ENCODE results near the gene COPS9.

COPS9 gene

GRCh38 chr2:240138254-240138984, 2.3 kb upstream of the COPS9 start:
- Histone ChIP-seq H3K4me3 (IDR thresholded peaks at IDR 0.05; ENCODE audit: insufficient read depth, low read depth, low read length) (no peak overlapping the region), H4K20me1 (ENCODE audit: insufficient read depth) (no peaks in the 10 kb centered on the region), H3K4me2 (no peak overlapping the region), H3K9ac (no peak overlapping the region), H3K27ac (no peak overlapping the region), H3K79me2 (ENCODE audit: insufficient read depth, low read depth) (peaks cover 15% of the 10 kb centered on the region), H3K4me1 (ENCODE audit: low read depth, poor library complexity, severe bottlenecking) (peaks cover 4% of the 10 kb centered on the region), H2AFZ (ENCODE audit: low read depth) (no peak overlapping the region), H3K27me3 (ENCODE audit: insufficient read depth, low read depth) (peaks cover 13% of the 10 kb centered on the region; the same call in 1 of the 2 replicates), H3K36me3 (ENCODE audit: insufficient read depth) (no peaks in the 10 kb centered on the region)
- TF ChIP-seq, protein P1, sequence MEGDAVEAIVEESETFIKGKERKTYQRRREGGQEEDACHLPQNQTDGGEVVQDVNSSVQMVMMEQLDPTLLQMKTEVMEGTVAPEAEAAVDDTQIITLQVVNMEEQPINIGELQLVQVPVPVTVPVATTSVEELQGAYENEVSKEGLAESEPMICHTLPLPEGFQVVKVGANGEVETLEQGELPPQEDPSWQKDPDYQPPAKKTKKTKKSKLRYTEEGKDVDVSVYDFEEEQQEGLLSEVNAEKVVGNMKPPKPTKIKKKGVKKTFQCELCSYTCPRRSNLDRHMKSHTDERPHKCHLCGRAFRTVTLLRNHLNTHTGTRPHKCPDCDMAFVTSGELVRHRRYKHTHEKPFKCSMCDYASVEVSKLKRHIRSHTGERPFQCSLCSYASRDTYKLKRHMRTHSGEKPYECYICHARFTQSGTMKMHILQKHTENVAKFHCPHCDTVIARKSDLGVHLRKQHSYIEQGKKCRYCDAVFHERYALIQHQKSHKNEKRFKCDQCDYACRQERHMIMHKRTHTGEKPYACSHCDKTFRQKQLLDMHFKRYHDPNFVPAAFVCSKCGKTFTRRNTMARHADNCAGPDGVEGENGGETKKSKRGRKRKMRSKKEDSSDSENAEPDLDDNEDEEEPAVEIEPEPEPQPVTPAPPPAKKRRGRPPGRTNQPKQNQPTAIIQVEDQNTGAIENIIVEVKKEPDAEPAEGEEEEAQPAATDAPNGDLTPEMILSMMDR (conservative IDR thresholded peaks at IDR 0.05; ENCODE audit: low read depth, low read length), result no peak

DNA sequence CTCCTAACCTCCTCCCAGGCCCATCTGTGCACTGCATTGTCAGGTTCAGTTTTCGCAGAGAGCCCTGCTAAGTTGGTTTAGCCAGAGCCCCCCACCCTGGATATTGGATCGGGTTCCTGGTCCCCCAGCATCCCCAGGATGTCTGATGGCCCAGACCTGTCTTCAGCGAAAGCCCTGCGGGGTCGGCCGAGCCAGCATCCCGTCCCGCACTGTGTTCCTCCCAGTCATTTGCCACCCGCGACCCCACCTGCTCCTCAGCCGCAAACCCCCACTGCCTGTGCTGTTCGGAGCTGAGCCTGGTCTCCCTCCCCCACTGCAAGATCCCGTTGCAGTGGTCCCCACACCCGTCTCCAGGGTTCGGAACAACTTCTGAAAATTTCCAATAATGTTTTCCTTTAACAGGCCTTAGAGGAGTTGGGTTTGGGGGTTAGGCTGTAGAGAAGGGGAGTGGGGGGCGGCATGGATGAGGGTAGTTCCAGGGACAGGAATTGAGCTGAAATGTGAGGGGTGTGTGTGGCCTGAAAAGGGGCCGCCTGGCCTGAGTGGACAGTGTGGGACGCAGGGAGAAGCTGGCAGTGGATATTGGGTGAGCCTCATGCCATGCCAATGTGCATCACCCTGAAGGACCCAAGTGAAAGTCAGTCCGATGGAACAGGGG, 1.6 kb upstream of the COPS9 start:
- no peak overlapping the region for H3K27ac ChIP-seq
- H3K4me2 ChIP-seq, result no peak overlapping the region
- no peaks in the 10 kb centered on the region for H3K36me3 ChIP-seq (ENCODE audit: insufficient read depth)
- TF ChIP-seq, protein P1 (conservative IDR thresholded peaks at IDR 0.05; ENCODE audit: low read depth, low read length), result no peak
- H3K27me3 ChIP-seq (ENCODE audit: insufficient read depth, low read depth), result peaks cover 13% of the 10 kb centered on the region; the same call in 1 of the 2 replicates
- no peak overlapping the region for H2AFZ ChIP-seq (ENCODE audit: low read depth)
- H4K20me1 ChIP-seq (ENCODE audit: insufficient read depth), result no peaks in the 10 kb centered on the region
- no peak overlapping the region for H3K4me3 ChIP-seq (IDR thresholded peaks at IDR 0.05; ENCODE audit: insufficient read depth, low read depth, low read length)
- H3K9ac ChIP-seq, result no peak overlapping the region
- H3K4me1 ChIP-seq (ENCODE audit: low read depth, poor library complexity, severe bottlenecking), result peaks cover 4% of the 10 kb centered on the region
- H3K79me2 ChIP-seq (ENCODE audit: insufficient read depth, low read depth), result peaks cover 15% of the 10 kb centered on the region

GRCh38 chr2:240136671-240137292, 677 bp upstream of the COPS9 start:
- peak overlapping the region; percentile 62; the same call in 1 of the 2 replicates for H3K9ac ChIP-seq
- peak overlapping the region; percentile 99 for H2AFZ ChIP-seq (ENCODE audit: low read depth)
- no peak overlapping the region for H3K27ac ChIP-seq
- H4K20me1 ChIP-seq (ENCODE audit: insufficient read depth), result no peaks in the 10 kb centered on the region
- peaks cover 10% of the 10 kb centered on the region; the same call in 1 of the 2 replicates for H3K27me3 ChIP-seq (ENCODE audit: insufficient read depth, low read depth)
- peaks cover 4% of the 10 kb centered on the region for H3K4me1 ChIP-seq (ENCODE audit: low read depth, poor library complexity, severe bottlenecking)
- H3K36me3 ChIP-seq (ENCODE audit: insufficient read depth), result no peaks in the 10 kb centered on the region
- H3K79me2 ChIP-seq (ENCODE audit: insufficient read depth, low read depth), result peaks cover 15% of the 10 kb centered on the region
- peak overlapping the region; percentile 71 for H3K4me2 ChIP-seq
- TF ChIP-seq, protein P1 (conservative IDR thresholded peaks at IDR 0.05; ENCODE audit: low read depth, low read length), result no peak
- H3K4me3 ChIP-seq (IDR thresholded peaks at IDR 0.05; ENCODE audit: insufficient read depth, low read depth, low read length), result no peak overlapping the region

DNA sequence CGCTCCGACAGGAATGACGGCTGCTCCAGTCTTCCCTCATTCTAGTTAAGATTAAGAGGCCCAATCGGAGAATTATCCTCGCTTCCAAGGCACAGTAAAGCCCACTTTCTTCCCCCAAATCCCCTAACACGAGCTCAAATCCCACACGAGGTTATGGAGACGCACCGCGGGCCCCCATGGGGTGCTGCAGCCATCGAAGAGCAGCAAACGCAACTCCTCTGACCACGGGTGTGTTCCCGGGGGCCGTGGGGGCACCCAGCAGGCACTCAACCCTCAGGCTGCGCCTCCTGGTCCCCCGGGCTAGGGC, 446 bp downstream of the COPS9 start:
- H3K9ac ChIP-seq, result peak overlapping the region; percentile 62; the same call in 1 of the 2 replicates
- no peaks in the 10 kb centered on the region for H3K36me3 ChIP-seq (ENCODE audit: insufficient read depth)
- peaks cover 15% of the 10 kb centered on the region for H3K79me2 ChIP-seq (ENCODE audit: insufficient read depth, low read depth)
- peak overlapping the region; percentile 89 for H3K4me3 ChIP-seq (IDR thresholded peaks at IDR 0.05; ENCODE audit: insufficient read depth, low read depth, low read length)
- H3K4me2 ChIP-seq, result peak overlapping the region; percentile 95
- no peak overlapping the region for H3K27ac ChIP-seq
- H3K27me3 ChIP-seq (ENCODE audit: insufficient read depth, low read depth), result peaks cover 3% of the 10 kb centered on the region; the same call in 1 of the 2 replicates
- TF ChIP-seq, protein P1 (conservative IDR thresholded peaks at IDR 0.05; ENCODE audit: low read depth, low read length), result no peak
- peaks cover 4% of the 10 kb centered on the region for H3K4me1 ChIP-seq (ENCODE audit: low read depth, poor library complexity, severe bottlenecking)
- peak overlapping the region; percentile 99 for H2AFZ ChIP-seq (ENCODE audit: low read depth)
- no peaks in the 10 kb centered on the region for H4K20me1 ChIP-seq (ENCODE audit: insufficient read depth)

All from KMS-11 (cell line).